DMS114 treated with DMSO at 0.1 percent for 48 hours (cell line): Measurements from ENCODE around the gene TNFAIP3.

ENCODE experiments used
- DNase-seq: peaks from one replicate; lab custom pipeline; 2025; ENCODE audit not compliant: unreplicated experiment; lab: John Stamatoyannopoulos, UW

TNFAIP3 gene

DNA sequence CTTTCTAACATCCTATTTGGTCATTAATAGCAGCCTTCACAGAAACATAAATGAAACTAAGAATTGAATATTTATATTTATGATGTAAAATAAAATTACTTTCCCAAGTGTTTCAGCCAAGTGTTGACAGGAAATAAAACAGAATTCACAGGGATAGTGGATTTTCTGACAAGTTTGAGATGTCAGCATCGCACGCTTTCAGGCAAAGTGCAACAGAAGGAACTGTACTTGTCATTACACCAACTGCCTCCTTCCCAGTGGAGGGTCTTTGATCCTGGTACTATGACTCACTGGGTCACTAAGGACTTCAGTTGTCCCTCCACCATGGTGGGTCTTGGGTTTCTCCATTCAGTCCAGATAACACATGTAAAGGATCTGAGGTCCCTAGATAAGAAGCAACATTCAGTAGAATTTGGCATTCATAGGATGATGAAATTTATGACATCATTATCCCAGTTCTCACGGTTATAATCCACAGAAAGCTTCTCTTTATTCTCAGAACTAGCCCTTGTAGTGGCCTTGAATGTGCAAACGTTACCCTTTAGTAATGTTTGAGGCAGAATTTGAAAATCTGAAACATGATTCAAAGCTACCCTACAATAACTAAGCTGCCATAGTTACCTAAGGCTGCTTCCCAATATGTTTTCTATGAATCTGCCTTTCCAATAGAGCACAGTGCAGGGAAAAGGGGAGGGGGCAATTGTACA, 3.8 kb upstream of the TNFAIP3 start:
- no peak for DNase-seq

DNA sequence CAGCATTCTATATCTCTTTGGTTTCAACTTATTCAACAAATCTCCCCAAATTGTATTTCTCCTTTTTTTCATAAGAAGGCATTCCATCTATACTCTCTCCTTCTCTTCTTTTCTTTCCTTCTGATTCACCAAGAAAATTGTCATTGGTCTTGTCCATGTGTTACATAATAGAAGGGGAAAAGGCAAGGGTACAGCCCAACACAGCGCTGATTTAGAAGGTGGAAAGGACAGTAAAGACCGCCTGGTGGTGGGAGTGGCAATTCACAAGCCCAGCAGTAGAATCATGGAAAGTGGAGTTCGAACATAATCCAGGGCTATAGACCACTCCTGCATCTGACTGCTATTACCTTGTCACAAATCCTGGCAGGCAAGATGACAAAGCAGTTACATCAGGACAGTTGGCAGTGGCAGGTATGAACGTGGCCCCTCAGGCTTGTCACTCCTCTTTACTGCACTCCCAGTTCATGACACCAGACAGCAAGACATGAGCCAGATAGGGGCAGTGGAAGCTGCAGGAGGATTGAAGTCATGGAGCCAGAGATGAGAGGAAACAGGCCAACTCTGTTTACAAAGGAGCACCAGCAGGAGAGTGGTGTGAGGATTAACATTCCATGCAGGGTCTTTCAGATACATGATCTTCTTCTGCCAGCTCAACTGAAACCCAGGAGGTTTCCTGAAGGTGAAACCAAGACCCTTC, 2.1 kb upstream of the TNFAIP3 start:
- no peak for DNase-seq

DNA sequence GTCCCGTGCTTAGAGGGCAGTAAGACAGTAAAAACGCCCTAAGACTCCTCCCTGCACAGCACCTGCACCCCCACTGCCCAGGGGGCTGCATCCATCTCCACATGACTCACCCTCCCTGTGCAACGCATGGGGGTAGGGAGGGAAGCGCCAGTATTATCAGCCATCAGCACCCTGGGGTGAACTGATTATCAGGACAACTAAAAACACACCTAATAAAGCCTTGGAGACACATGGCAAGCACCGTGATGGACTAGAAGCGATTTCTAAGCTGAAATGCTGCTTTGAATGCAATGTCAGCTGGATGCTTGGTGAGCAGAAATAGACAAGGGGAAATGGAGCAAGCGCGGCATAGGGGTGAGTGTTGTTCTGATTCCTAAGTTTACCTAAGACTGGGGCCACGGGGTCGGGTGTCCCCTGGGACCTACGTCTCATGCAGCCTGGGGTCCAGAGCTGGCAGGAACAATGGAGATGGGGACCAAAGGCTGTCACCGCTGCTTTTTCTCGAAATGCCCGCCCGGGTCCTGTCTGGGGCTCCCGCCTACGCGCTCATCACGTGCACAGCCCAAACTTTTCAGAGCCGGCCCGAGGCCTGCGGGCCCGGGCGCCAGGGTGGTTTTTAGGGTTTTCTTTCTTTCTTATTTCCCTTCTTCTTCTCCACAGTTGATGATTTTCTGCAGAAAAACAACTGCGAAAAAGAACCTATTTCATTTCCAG, 702 bp upstream of the TNFAIP3 start:
- DNase-seq, result no peak

DNA sequence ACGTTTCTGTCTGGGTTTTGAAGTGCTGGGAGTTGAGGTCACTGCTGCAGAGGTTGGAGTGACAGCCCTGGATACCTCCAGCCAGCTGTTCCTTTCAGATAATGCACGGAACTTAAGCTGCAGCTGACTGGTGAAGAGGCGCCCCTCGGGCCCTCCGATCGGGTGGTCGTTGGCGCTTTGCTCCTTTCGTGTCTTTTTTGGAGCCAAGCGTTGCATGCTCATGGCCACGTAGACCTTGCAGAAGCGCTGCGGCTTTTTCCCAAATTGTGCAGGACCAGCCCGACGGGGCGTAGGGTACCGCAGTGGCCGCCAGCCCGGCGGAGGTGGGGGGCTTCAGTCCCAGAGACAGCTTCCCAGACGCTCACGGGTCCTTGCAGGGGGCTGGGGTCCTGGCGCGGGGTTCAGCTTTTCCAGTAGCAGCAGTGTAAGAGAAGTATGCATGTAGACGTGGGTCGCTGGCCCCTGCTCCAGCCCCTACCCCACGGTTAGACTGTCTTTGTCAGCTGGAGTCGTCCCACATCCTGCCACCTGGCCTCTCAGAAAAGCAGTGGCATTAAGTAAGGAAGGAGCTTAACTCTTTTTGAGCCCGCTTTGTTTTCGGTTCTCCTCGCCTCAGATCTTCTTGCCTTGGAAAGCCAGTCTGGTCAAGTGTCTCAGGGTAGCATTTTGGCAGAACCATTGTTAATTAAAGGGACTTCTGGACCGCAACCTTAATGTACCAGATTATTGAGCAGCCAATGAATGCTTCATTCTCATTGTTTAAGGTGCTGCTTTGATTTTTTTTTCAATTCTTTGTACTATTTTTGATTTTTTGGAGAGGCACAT, 838 bp downstream of the TNFAIP3 start:
- DNase-seq, result no peak

DNA sequence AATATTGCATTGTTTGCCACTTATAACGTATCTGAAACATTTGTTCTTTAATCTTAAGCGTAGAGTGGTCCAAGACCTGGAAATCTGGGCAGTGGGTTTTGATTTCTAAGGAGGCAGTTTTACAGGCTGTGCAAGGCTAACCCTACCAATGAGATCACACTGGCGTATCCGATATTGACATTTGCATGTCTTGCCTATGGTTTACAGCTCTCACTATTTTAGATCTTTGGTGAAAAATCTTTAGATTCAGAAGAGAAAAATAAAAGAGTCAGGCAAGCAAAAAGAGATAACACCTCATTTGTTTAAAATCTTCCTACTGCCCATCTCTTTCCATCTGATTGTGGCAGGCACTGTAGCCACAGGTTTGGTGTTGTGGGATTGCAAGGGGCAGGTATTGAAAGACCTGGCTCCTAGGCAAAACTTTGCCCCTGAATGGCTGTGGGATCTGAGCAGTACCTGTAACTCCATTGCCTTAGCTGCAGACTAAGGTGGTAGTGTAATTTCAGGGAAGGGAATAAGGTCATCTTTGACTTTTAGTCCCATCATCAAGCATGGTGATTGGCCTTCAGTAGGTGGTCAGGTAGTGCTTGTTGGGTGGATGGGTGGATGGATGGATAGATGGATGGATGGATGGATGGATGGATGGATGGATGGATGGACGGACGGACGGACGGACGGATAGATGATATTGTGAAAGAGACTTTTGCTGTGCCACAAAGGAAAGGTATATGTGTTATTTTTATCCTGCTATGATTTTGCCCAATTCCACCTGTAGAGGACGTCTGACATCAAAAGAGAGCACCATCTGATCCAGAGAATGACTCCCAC, 1.9 kb downstream of the TNFAIP3 start:
- DNase-seq, result no peak

DNA sequence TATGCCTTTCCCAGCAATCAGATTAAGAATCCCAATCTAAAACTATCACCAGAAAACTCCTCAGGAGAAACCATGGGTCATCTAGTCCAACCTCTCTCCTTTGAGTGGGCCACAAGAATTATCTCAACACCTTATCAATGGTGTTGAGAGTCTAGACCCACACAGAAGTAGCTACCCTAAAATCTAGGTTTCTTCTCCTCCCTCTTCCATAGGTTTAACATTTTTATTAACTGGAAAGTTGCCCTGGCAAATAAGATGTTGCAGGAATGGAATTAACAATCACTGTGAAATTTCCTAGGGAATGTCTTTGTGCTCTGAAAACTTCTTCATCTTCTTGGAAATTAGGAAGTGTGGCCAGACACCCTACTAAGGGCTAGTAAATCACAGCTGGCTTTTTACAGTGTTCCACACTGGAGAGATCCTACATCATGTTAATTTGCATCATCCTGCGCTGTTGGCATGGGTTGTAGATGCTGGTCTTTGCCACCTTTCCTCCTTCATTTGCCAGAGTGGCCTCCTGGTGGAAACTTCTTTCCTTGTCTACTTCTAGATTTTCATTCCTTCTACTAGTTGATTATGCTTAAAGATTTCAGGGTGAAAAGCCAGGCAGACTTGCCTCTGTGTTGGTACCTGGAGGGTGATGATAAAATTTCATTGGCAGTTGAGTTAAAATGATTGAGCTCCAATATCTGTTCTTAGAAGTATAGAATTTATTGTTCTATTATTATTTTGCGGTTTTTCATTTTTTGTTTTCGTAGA, 2.7 kb downstream of the TNFAIP3 start:
- DNase-seq, result no peak

DNA sequence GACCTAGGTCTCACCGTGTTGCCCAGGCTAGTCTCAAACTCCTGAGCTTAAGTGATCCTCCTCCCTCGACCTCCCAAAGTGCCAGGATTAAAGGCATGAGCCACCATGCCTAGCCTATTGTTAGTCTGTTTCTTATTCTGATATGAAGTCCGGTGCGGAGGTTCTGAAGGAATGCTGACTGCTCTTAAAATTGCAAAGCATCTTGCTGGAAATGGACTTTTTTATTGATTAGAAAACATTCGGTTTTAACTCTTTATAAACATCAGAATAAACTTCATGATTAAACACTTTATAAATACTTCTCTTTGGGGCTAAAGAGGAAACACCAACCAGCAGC, 3.2 kb downstream of the TNFAIP3 start:
- no peak for DNase-seq

DNA sequence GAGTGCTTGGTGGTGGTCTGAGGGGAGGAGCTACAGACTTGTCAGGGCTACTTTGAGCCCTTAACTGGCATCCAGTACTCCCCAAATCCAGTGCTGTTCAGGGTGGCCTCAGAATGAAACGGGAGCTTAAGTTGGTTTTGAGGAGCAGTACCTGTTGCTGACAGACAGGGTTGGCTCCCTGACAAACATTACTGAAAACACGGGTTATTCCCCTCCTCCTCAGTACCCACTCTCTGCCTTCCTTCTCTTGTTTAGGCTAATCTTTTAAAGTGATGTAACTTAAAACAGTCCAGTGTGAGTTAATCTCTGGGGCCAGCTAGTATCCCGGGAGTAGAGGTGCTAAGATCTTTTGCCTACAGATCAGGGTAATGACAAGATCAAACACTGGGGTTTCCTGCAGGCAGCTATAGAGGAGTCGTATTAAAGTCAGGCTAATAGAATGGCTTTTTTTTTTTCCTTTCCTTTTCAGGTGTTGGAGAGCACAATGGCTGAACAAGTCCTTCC, 3.7 kb downstream of the TNFAIP3 start:
- DNase-seq, result no peak

DNA sequence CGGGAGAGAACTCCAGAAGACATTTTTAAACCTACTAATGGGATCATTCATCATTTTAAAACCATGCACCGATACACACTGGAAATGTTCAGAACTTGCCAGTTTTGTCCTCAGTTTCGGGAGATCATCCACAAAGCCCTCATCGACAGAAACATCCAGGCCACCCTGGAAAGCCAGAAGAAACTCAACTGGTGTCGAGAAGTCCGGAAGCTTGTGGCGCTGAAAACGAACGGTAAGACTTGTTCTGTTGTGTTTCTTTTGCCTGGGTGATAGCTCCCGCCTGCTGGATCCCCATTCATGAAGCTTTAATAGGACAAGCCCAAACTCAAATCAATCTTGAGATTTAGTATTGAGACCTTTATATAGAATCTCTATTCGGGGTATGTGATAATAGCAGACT, 4.2 kb downstream of the TNFAIP3 start:
- no peak for DNase-seq

DNA sequence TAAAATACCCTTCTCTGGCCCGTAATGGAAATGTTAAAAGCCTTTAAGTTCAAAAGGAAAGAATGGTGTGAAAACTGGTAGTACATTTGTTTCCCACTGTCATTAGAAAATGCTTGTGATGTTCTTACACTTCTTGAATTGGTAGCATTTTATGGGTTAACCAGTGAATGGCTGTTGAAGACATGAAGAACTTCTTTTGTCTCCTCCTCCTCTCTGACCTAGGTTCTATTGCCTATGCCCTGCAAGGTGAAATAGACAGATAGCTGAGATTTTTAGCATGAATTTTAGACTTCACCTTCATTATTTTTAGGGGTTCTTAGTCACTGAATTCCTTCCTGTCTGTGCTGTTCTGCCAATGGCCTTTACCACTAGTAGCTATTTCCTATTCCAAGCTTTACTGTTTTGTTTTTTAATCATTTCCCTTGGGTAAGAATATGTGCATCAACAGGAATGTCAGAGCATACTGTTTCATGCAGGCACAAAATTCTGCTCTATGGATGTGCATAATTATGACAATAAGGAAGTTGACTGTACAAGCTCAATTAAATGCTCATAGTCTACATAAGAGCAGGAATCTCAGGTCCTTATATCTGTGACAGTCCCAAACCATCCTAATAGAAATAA, 4.9 kb downstream of the TNFAIP3 start:
- DNase-seq, result no peak

DNA sequence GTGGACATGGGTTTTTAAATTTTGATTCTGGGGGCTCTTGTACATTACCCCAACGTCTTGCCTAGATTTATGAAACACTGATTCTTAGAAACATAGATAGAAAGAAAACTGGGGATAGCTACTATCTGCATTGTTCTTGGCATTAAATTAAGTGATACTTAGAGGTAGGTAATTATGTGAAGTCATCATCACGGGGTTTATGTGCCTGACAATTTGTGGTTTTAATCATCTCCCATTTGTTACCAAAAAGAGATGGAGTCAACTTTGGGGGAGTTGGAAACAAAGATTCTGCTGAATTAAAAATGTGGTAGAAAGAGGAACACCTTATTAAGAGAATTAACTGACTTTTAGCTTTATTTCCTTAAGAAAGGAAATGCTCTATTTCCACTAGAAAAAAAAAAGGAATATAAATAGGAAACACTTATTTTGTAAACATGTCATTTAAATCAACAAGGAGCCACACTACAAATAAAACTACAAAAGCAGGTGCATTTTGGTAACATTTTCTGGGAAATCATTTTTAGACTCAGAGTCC, 5.6 kb downstream of the TNFAIP3 start:
- DNase-seq, result no peak

DNA sequence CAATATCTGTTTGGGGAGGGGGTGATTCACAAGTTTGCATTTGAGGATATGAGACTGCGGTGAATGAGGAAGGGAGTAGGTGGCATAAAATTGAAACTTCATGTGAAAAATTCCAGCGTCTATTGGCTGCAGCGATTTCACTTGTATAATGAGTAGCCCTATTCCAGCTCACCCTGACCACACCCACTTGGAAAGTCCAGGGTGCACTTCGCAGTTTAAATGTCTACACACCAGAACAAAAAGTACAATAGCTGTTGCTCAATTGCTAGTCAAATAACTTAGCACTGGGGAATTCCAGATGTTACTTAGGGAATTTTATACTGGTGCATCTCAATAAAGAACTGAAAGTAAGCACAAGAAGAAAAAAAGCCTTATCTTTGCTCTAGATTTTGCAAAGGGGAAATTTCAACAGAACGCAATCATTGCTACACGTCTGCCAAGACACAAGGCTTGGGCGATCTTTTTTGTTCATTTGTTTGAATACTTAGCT, 6.3 kb downstream of the TNFAIP3 start:
- no peak for DNase-seq

DNA sequence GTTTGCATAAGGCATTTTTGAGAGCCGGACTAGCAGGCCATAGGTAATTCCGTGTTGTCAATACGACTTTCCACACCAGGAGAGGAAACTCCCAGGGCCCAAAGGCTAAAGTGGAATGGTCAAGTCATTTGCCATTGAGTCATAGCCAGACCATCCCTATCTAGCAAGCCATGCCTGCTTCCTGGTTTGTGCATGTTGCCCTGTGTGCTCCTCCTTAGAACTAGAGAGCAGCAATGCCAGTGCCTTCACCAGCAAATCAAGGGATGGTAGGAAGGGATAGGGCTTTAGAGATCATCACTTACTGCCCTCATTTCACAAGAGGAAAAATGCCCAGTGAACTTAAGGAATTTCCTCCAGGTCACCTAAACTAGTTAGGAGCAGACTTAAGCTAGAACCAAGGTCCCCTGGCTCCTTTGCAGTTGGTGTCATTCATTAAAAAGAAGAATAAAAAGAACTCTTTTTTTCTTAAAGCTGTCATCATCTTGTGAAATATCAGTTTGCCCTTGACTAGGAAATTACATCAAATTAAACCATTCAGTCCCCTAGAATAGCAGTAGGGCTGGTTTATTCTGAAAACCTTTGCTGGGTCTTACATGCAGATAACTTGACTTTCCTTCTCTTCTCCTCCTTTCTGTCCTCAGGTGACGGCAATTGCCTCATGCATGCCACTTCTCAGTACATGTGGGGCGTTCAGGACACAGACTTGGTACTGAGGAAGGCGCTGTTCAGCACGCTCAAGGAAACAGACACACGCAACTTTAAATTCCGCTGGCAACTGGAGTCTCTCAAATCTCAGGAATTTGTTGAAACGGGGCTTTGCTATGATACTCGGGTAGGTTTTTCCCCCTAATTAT, 7.4 kb downstream of the TNFAIP3 start:
- DNase-seq, result no peak

DNA sequence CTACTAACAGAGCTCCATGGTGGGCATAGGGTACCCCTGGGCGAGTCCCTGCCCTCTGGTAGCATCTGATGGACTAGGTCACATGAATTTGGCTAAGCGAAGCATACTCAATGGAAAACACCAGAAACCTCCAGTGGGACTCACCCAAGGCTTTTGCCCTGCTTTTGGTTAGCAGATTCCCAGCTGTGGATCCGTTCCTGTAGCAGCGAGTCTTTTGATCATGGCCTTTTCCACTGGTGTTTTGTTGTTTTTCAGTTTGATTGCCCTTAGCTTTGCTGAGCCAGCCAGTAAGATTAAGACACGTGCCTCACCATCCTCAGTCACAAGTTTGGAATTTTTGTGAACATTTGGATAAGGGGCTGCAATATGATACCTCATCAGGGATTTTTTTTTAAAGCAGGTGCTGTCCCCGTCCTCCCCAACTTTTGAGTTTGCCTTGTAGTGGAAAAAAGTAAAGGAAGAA, 8.0 kb downstream of the TNFAIP3 start:
- DNase-seq, result no peak

DNA sequence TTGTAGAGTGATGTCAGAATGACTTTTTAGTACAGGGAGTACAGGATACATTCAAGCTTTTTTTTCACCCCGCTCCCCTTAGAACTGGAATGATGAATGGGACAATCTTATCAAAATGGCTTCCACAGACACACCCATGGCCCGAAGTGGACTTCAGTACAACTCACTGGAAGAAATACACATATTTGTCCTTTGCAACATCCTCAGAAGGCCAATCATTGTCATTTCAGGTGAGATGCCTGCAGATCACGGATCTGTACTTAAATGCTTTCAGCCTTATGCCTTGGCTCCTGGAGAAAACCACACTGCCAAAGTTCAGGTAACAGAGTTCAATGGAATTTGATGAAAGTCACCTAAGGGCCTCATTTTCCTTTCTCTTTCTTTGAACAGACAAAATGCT, 8.5 kb downstream of the TNFAIP3 start:
- DNase-seq, result no peak

DNA sequence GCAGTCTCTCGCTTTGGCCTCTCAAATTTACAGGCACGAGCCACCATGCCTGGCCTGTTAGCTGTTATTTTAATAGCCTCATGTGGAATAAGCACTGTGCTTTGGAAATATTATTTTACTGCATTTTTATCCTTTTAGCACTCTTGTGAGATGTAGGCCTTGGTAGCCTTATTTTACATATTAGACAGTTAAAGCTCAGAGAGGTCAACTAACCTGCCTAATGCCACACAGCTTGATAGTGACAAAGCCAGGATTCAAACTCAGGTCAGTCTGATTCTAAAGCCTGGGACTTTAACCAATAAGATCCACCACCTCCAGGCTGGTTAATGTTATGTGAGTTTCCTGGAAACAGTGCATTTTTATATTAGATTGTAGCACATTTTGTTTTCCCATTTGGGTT, 9.5 kb downstream of the TNFAIP3 start:
- no peak for DNase-seq

DNA sequence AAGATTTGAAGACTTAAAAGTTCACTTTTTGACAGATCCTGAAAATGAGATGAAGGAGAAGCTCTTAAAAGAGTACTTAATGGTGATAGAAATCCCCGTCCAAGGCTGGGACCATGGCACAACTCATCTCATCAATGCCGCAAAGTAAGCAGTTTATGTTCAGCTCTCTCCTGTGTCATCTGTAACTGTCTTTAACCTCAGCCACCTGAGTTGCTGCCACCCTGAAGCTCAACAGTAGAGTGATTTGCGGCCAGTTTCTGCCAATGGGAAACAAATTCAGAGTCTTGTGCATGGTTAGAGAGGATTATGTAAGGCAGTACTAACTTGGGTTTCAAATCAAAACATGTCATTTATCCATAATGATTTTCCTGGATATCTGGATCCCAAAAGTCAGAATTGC, 10.1 kb downstream of the TNFAIP3 start:
- no peak for DNase-seq

DNA sequence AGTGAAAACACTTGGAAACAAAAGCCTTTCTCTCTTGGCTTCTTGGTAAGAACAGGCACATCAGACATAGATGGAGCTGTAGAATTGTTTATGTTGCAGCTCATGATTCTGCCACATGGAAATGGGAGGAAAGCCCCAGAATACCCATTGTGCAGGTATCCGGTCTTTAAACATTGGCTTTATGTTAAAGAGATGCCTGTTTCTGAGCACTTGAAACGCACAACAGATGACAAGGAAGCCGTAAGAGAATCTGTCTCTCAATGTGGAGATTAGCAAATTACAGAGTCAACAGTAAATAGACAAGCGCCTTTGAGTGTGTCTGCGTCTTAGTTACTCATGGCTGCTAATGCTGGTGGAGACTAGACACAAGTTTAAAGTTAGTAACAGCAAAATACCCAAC, 10.5 kb downstream of the TNFAIP3 start:
- no peak for DNase-seq
